GM19463 (cell line): Measurements from ENCODE around the gene USP44.
A peak's percentile ranks its signal among the peaks of the same experiment; 100 is the strongest.
"Not testable (repeated sequence)": the region's sequence is repeated elsewhere in the genome, so short reads cannot be mapped to it uniquely, and the experiment has no call there.

Experiments
- ATAC-seq: cut with Tn5 transposase; IDR thresholded peaks from one replicate; pipeline ENCODE4 v1.9.1; 2021; ENCODE audit warnings: mild to moderate bottlenecking, moderate library complexity; ENCODE audit not compliant: unreplicated experiment

Gene USP44

DNA sequence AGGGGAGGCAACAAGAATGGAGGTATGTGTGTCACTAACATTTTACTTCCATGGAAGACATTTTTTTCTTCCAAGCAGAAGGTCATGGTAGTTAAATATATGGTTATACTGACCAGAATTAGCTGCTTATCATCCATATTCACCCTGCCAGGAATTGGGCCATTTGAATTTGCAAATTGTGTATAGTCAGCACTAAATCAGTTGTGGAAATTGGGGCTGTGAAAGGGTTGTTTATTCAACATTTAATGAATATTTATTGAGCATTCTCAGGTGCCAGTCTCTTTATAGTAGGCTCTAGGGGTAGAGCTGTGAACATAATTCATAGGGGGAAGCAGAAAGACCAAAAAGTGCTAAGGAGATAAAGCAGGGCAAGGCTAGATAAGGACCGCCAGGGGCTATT lies 39.3 kb downstream of the USP44 start:
- no peak for ATAC-seq

GRCh38 chr12:95509300-95509699 lies 42.0 kb downstream of the USP44 start:
- ATAC-seq = no peak

DNA sequence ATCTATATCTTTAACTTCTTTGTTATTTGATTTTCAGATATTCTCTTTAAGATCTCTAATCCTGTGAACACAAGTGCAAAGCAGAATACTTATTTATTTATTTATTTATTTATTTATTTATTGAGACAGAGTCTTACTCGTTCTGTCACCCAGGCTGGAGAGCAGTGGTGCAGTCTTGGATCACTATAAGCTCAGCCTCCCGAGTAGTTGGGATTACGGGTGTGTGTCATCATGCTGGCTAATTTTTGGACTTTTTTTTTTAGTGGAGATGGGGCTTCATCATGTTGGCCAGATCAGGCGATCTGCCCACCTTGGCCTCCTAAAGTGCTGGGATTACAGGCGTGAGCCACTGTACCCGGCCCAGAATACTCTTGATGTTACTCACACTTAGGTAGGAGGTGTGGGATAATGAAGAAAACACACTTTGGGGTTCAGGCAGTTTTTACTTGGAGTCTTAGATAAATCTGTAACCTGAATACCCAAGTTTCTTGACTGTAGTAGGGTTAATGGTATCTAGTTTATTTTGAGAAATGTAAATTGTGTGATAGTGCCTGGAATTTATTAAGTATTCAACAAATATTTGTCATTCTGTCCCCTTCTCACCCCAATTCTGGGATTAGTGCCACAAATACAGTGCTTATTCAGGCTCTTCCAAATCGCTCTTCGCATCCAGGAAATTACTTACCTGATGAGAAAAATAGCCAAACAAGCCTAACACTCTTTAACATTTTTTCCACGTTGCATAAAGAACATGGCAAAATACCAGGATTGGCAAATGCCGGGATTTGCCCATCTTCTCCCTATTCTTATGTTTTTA lies 44.4 kb downstream of the USP44 start:
- ATAC-seq = no peak

- ATAC-seq = no peak
Observed at GRCh38 chr12:95505039-95505438, 46.2 kb downstream of the USP44 start.

DNA sequence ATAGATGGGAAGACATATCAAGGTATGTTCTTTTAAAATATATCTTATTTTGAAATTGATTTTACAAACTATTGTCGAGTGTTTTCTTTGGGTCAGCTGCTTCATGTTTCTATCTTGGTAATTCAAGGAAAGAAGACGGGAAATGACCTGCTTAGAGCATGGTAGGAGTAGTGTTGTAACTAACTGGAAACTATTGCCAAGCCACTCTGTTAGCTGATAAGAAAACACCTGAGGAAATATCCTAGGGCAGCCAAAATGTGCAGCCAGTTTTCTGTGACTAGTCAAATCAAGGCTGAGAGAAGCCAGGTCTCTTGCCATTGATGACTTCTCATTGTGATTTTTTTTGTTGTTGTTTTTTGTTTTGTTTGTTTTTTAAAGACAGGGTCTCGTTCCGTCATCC lies 47.1 kb downstream of the USP44 start:
- ATAC-seq = no peak

GRCh38 chr12:95499772-95500171 lies 51.5 kb downstream of the USP44 start:
- ATAC-seq = no peak

DNA sequence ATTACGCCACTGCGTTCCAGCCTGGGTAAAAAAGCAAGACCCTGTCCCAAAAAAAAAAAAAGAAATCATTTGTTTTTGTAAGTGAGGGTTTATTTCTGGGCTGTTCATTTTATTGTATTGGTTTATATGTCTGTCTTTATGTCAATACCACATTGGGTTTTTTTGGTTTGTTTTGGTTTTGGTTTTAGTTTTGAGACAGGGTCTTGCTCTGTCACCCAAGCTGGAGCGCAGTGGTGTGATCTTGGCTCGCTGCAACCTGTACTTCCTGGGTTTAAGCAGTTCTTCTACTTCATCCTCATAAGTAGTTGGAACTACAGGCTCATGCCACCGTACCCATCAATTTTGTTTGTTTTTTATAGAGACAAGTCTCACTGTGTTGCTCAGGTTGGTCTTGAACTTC lies 52.3 kb downstream of the USP44 start:
- no peak for ATAC-seq

GRCh38 chr12:95497031-95497430 lies 54.2 kb downstream of the USP44 start:
- no peak for ATAC-seq

GRCh38 chr12:95495433-95495832 lies 55.8 kb downstream of the USP44 start:
- ATAC-seq = no peak

DNA sequence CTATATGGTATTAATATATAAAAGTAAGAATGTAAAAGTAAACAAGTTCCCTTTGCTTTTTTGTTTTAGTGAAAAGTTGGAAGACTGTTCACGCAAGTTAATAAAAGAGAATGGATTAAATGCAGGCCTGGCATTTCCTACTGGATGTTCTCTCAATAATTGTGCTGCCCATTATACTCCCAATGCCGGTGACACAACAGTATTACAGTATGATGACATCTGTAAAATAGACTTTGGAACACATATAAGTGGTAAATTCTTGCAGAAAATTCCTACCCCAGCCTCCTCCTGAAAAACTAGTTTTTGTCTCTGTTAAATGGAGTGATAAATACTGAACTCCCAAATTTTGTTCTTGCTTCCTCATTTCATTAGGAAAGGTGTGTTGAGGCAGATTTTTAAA lies 56.4 kb downstream of the USP44 start:
- no peak for ATAC-seq

GRCh38 chr12:95492462-95492861 lies 58.8 kb downstream of the USP44 start:
- no peak for ATAC-seq

DNA sequence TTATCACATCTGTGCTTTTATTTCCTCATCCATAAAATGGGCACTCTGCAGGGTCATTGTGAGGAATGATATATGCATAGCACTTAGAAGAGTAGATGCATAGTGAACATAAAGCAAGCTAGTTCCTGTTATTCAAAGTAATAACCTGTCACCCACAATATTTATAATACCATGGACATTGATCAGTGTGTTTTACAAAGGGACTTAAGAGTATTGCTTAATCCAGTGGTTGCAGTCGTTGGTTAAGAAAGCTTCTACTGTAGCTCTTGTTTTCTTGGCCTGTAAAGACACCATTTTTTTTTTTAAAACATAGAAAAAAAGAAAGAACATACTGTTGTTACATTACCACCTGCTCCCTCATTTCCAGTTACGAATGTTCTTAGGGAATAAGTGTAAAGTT lies 64.3 kb downstream of the USP44 start:
- no peak for ATAC-seq

DNA sequence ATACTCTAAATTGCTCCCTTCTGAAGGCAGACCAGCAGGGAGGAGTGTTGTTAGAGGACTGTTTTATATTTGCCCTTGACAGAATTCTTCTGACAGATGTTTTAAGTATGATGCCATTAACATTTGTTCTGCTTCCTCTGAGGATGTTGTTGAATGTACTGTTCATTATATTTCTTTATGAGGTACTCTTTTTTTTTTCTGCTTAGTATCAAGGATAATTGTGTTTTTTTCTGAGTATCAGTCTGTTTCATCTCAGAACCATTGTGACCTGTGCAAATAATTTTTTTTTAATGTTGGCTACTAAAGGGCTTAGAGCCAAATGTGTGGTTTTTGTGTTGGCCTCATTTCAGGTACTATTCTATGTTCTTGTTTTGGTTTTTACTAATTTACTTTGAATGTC lies 66.8 kb downstream of the USP44 start:
- no peak for ATAC-seq

DNA sequence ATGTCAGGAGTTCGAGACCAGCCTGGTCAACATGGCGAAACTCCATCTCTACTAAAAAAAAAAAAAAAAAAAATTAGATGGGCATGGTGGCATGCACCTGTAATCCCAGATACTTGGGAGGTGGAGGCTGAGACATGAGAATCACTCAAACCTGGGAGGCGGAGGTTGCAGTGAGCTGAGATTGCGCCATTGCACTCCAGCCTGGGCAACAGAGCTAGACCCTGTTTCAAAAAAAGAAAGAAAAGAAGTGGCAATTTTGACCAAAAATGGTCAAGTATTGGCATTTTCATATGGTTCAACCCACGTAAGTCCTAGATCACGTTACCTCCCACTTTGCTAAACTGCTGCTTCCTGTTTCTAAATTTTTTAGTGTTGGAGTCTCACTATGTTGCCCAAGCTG lies 68.7 kb downstream of the USP44 start:
- ATAC-seq = not testable (repeated sequence)

DNA sequence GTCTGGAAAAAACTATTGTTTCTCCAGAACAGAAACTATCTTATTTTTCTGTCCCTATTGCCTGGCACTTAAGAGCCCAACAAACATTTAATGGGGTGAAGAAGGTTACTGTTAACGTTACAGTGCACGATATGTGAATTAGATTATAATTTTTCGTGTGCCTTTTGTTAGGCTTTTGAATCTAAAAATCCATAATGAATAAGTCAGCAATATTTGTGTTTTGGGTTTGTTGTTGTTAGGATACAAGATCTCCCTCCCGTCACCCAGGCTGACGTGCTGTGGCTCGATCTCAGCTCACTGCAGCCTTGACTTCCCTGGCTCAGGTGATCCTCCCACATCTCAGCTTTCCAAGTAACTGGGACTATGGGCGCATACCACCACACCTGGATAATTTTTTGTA lies 69.4 kb downstream of the USP44 start:
- no peak for ATAC-seq

DNA sequence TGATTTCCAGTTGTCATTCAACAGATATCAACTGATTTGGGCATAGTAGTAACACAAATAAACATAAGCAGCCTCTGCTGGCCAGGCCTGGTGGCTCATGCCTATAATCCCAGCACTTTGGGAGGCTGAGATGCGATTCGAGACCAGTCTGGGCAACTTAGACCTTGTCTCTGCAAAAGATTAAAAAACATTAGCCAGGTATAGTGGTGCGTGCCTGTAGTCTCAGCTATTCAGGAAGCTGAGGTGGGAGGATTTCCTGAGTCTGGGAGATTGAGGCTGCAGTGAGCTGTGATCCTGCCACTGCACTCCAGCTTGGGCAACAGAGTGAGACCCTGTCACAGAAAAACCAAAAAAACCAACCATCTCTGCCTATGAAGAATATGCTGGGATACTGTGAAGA lies 70.2 kb downstream of the USP44 start:
- no peak for ATAC-seq

GRCh38 chr12:95480230-95480629 lies 71.0 kb downstream of the USP44 start:
- no peak for ATAC-seq

- no peak for ATAC-seq
Observed at GRCh38 chr12:95474660-95474958, 76.7 kb downstream of the USP44 start.

DNA sequence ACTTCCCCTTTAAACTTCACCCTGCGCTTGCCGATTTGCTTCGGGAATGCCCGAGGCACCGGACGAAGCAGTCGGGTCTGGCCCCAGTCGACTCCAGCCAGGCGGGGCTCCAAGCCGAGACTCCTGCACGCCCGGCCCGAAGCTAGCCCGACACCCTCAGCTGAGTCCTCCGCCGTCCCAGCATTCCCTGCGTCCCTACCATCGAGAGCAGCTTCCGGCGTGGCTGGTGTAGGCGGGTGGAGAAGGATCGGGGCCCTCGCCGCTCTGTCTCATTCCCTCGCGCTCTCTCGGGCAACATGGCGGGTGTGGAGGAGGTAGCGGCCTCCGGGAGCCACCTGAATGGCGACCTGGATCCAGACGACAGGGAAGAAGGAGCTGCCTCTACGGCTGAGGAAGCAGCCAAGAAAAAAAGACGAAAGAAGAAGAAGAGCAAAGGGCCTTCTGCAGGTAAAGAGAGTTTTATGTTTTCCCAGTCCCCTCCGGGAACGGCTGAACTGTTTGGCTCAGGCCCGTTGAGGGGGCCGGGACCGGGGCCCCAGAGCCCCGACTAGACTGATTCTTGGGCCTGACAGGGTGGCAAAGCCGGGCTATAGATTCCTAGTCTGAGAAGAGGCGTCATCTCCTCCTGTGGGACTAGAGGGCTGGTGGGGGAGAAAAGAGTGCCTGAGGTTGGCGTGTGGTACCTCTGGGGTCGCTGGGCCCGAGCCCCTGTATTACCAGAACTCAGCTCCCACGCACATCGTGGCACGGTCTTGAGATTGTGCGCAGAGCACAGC lies 77.2 kb downstream of the USP44 start, which contains the start of gene METAP2:
TSS of gene METAP2 (plus strand) at position 269 of the 776 bp plus-strand sequence. CDS start at position 297, 28 bp downstream.
- ATAC-seq = peak; percentile 98

GRCh38 chr12:95473231-95473883 lies 77.9 kb downstream of the USP44 start:
- ATAC-seq = peak; percentile 16

DNA sequence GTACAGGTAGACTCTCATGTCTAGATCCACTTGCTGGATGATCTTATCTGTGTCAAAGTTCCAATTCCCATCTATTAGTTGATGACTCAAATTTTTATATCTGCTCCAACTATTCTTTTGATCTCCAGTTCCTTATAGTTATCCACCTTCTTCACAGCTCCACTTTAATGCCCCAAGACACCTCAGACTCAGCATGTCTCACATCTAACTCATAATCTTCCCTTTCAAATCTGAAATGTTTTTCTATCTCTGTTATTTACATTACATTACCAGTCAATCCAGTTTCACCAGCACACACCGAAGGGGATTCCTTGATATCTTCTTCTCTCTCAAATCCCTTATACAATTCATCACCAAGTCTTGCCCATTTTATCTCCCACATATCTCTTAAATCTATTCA lies 81.0 kb downstream of the USP44 start:
- ATAC-seq = no peak
